Muscle of leg (tissue), 11 donors: ENCODE results near the gene SLCO2A1. TPM values are rescaled to one million over a fixed set of nuclear protein-coding genes. Genes with fewer than 3 reads are reported as not detected.

Experiments used
- DNase-seq: peaks from one replicate; pipeline ENCODE4 v3.0.0; 2013
- H3K27ac ChIP-seq: one replicate; pipeline ENCODE4 v1.5.1; 2013; ENCODE audit warnings: mild to moderate bottlenecking, low read length, control low read depth
- H3K27me3 ChIP-seq: one replicate; pipeline ENCODE4 v1.6.1; 2013; ENCODE audit warnings: low read length; ENCODE audit not compliant: control insufficient read depth, insufficient read depth
- H3K36me3 ChIP-seq: one replicate; pipeline ENCODE4 v1.6.1; 2013; ENCODE audit warnings: low read length; ENCODE audit not compliant: control insufficient read depth, insufficient read depth
- H3K4me1 ChIP-seq: one replicate; pipeline ENCODE4 v1.6.1; 2013; ENCODE audit warnings: low read length; ENCODE audit not compliant: control insufficient read depth, insufficient read depth
- H3K4me3 ChIP-seq: one replicate; pipeline ENCODE4 v1.5.1; 2013; ENCODE audit warnings: low read length, control low read depth
- H3K9me3 ChIP-seq: replicated peaks from 2 replicates; pipeline ENCODE4 v1.6.1; 2013; ENCODE audit warnings: low read depth, low read length; ENCODE audit not compliant: control insufficient read depth
- WGBS: methylation state at CpG from one replicate; pipeline ENCODE4 v1.1.5; 2013; ENCODE audit warnings: missing lambda C conversion rate; ENCODE audit not compliant: insufficient coverage; 5-methylcytosine and 5-hydroxymethylcytosine counted together
- polyA plus RNA-seq, 8 donors: library from polyadenylated mRNA; unstranded; fragments of 120-200 nt; gene quantifications; one replicate each; pipeline versions ENCODE4 v1.2.1 to v1.2.3, GENCODE V29; 2013; ENCODE audit warnings: inconsistent platforms in 1 of 8, low replicate concordance in 1 of 8; ENCODE audit not compliant: insufficient read length in 8 of 8, insufficient read depth in 1 of 8
- total RNA-seq: library from RNA; stranded (reverse); fragments of 120-200 nt; gene quantifications from one replicate; pipeline ENCODE4 v1.2.4, GENCODE V29; 2013

SLCO2A1 gene
- total and polyA plus RNA-seq, 9 donors = 0.49 to 3.9 (median 1.6) TPM

GRCh38 chr3:133983576-133984560, 45.9 kb downstream of the SLCO2A1 start:
- Histone ChIP-seq H3K27me3 (no peaks in the 10 kb centered on the region), H3K36me3 (no peaks in the 10 kb centered on the region), H3K9me3 (no peaks in the 10 kb centered on the region), H3K4me3 (no peak overlapping the region), H3K4me1 (peaks cover 15% of the 10 kb centered on the region), H3K27ac (no peak overlapping the region)
- DNase-seq = no peak
- WGBS = 81% methylated on average over 7 of the region's 9 CpGs

- H3K36me3 ChIP-seq = no peaks in the 10 kb centered on the region
- WGBS = 67% methylated on average over 5 of the region's 7 CpGs
- no peak overlapping the region for H3K4me3 ChIP-seq
- DNase-seq = no peak
- peaks cover 15% of the 10 kb centered on the region for H3K4me1 ChIP-seq
- H3K27me3 ChIP-seq = no peaks in the 10 kb centered on the region
- no peak overlapping the region for H3K27ac ChIP-seq
- no peaks in the 10 kb centered on the region for H3K9me3 ChIP-seq
Measured at GRCh38 chr3:133983126-133983525, 46.6 kb downstream of the SLCO2A1 start.

GRCh38 chr3:133980550-133980949, 49.2 kb downstream of the SLCO2A1 start:
- Histone ChIP-seq H3K9me3 (no peaks in the 10 kb centered on the region), H3K27ac (no peak overlapping the region), H3K27me3 (no peaks in the 10 kb centered on the region), H3K36me3 (no peaks in the 10 kb centered on the region), H3K4me3 (no peak overlapping the region), H3K4me1 (peaks cover 15% of the 10 kb centered on the region)
- 100% methylated on average over 1 of the region's 4 CpGs for WGBS
- DNase-seq = no peak

GRCh38 chr3:133980035-133980434, 49.7 kb downstream of the SLCO2A1 start:
- Histone ChIP-seq H3K4me1 (peaks cover 15% of the 10 kb centered on the region), H3K36me3 (no peaks in the 10 kb centered on the region), H3K9me3 (no peaks in the 10 kb centered on the region), H3K27me3 (no peaks in the 10 kb centered on the region), H3K27ac (no peak overlapping the region), H3K4me3 (no peak overlapping the region)
- 91% methylated on average over 2 of the region's 2 CpGs for WGBS
- no peak for DNase-seq

- Histone ChIP-seq H3K27ac (no peak overlapping the region), H3K27me3 (no peaks in the 10 kb centered on the region), H3K4me3 (no peak overlapping the region), H3K36me3 (no peaks in the 10 kb centered on the region), H3K9me3 (no peaks in the 10 kb centered on the region), H3K4me1 (peaks cover 15% of the 10 kb centered on the region)
- no peak for DNase-seq
- 40% methylated on average over 5 of the region's 7 CpGs for whole genome bisulfite sequencing
Measured at GRCh38 chr3:133979553-133979952, 50.2 kb downstream of the SLCO2A1 start.

- Histone ChIP-seq H3K27ac (no peak overlapping the region), H3K9me3 (peaks cover 1% of the 10 kb centered on the region), H3K27me3 (no peaks in the 10 kb centered on the region), H3K36me3 (no peaks in the 10 kb centered on the region), H3K4me3 (no peak overlapping the region), H3K4me1 (peaks cover 5% of the 10 kb centered on the region)
- no peak for DNase-seq
- 70% methylated on average over 4 of the region's 4 CpGs for WGBS
Measured at GRCh38 chr3:133977568-133977967, 52.2 kb downstream of the SLCO2A1 start.

GRCh38 chr3:133973249-133973980, 56.3 kb downstream of the SLCO2A1 start:
- DNase-seq = no peak

GRCh38 chr3:133972156-133972555, 57.6 kb downstream of the SLCO2A1 start:
- Histone ChIP-seq H3K27ac (no peak overlapping the region), H3K4me1 (no peaks in the 10 kb centered on the region), H3K4me3 (no peak overlapping the region), H3K27me3 (no peaks in the 10 kb centered on the region), H3K36me3 (no peaks in the 10 kb centered on the region), H3K9me3 (peaks cover 9% of the 10 kb centered on the region)
- no CpG with 5 or more reads among the region's 1 CpG for WGBS
- DNase-seq = no peak

More at GRCh38 chr3:133973249-133973980, 56.3 kb downstream of the SLCO2A1 start:
- H3K36me3 ChIP-seq = no peaks in the 10 kb centered on the region
- H3K27ac ChIP-seq = no peak overlapping the region
- H3K4me1 ChIP-seq = no peaks in the 10 kb centered on the region
- H3K27me3 ChIP-seq = no peaks in the 10 kb centered on the region
- peaks cover 9% of the 10 kb centered on the region for H3K9me3 ChIP-seq
- 85% methylated on average over 4 of the region's 8 CpGs for WGBS
- H3K4me3 ChIP-seq = no peak overlapping the region

GRCh38 chr3:133970916-133971315, 58.8 kb downstream of the SLCO2A1 start:
- Histone ChIP-seq H3K9me3 (peaks cover 9% of the 10 kb centered on the region), H3K27ac (no peak overlapping the region), H3K4me1 (no peaks in the 10 kb centered on the region), H3K27me3 (no peaks in the 10 kb centered on the region), H3K36me3 (no peaks in the 10 kb centered on the region), H3K4me3 (no peak overlapping the region)
- DNase-seq = no peak
- 74% methylated on average over 5 of the region's 6 CpGs for WGBS

GRCh38 chr3:133970339-133970738, 59.4 kb downstream of the SLCO2A1 start:
- H3K4me3 ChIP-seq = no peak overlapping the region
- H3K27me3 ChIP-seq = no peaks in the 10 kb centered on the region
- H3K9me3 ChIP-seq = peaks cover 9% of the 10 kb centered on the region
- DNase-seq = no peak
- H3K27ac ChIP-seq = no peak overlapping the region
- WGBS = no CpG with 5 or more reads among the region's 5 CpGs
- H3K4me1 ChIP-seq = no peaks in the 10 kb centered on the region
- H3K36me3 ChIP-seq = no peaks in the 10 kb centered on the region
